ENCODE data around the gene RABGAP1. TPM values are rescaled to one million over a fixed set of nuclear protein-coding genes. Genes with fewer than 3 reads are reported as not detected.

Gene RABGAP1
- total RNA-seq, 1 donor from 2014 or later = 31.9 TPM

GRCh38 chr9:123005964-123006363 lies 65.1 kb downstream of the RABGAP1 start:
- DNase-seq (ENCODE audit: low read depth) (no peak), FAIRE-seq (no peak)
- peaks cover 3% of the 10 kb centered on the region for H3K36me3 ChIP-seq (ENCODE audit: control insufficient read depth, insufficient read depth, low read length)
- no peaks in the 10 kb centered on the region for H3K27me3 ChIP-seq (ENCODE audit: control insufficient read depth, insufficient read depth, low read length)
- no peak for TF ChIP-seq CTCF (IDR thresholded peaks at IDR 0.05; ENCODE audit: insufficient read depth, low read length, severe bottlenecking)
- no peak overlapping the region for H3K4me3 ChIP-seq (ENCODE audit: low read depth, low read length)

- no peak for TF ChIP-seq CTCF (IDR thresholded peaks at IDR 0.05; ENCODE audit: insufficient read depth, low read length, severe bottlenecking)
- H3K4me3 ChIP-seq (ENCODE audit: low read depth, low read length) = no peak overlapping the region
- DNase-seq (ENCODE audit: low read depth) = no peak
- no peak for FAIRE-seq
- H3K36me3 ChIP-seq (ENCODE audit: control insufficient read depth, insufficient read depth, low read length) = peaks cover 3% of the 10 kb centered on the region
- no peaks in the 10 kb centered on the region for H3K27me3 ChIP-seq (ENCODE audit: control insufficient read depth, insufficient read depth, low read length)
Measured at GRCh38 chr9:123007269-123007668, 66.4 kb downstream of the RABGAP1 start.

GRCh38 chr9:123008909-123009308 lies 68.1 kb downstream of the RABGAP1 start:
- Histone ChIP-seq H3K36me3 (ENCODE audit: control insufficient read depth, insufficient read depth, low read length) (peaks cover 3% of the 10 kb centered on the region), H3K4me3 (ENCODE audit: low read depth, low read length) (no peak overlapping the region), H3K27me3 (ENCODE audit: control insufficient read depth, insufficient read depth, low read length) (no peaks in the 10 kb centered on the region)
- FAIRE-seq (no peak), DNase-seq (ENCODE audit: low read depth) (no peak)
- TF ChIP-seq CTCF (IDR thresholded peaks at IDR 0.05; ENCODE audit: insufficient read depth, low read length, severe bottlenecking) = no peak

- peaks cover 1% of the 10 kb centered on the region for H3K36me3 ChIP-seq (ENCODE audit: control insufficient read depth, insufficient read depth, low read length)
- no peak for TF ChIP-seq CTCF (IDR thresholded peaks at IDR 0.05; ENCODE audit: insufficient read depth, low read length, severe bottlenecking)
- FAIRE-seq (no peak), DNase-seq (ENCODE audit: low read depth) (no peak)
- H3K4me3 ChIP-seq (ENCODE audit: low read depth, low read length) = no peak overlapping the region
- no peaks in the 10 kb centered on the region for H3K27me3 ChIP-seq (ENCODE audit: control insufficient read depth, insufficient read depth, low read length)
Measured at GRCh38 chr9:123011380-123011779, 70.6 kb downstream of the RABGAP1 start.

GRCh38 chr9:123011878-123012528 lies 71.2 kb downstream of the RABGAP1 start:
- no peak for TF ChIP-seq CTCF (IDR thresholded peaks at IDR 0.05; ENCODE audit: insufficient read depth, low read length, severe bottlenecking)
- Histone ChIP-seq H3K27me3 (ENCODE audit: control insufficient read depth, insufficient read depth, low read length) (no peaks in the 10 kb centered on the region), H3K4me3 (ENCODE audit: low read depth, low read length) (no peak overlapping the region), H3K36me3 (ENCODE audit: control insufficient read depth, insufficient read depth, low read length) (peaks cover 1% of the 10 kb centered on the region)
- DNase-seq (ENCODE audit: low read depth) = no peak
- no peak for FAIRE-seq

- no peak for DNase-seq (ENCODE audit: low read depth)
- no peaks in the 10 kb centered on the region for H3K27me3 ChIP-seq (ENCODE audit: control insufficient read depth, insufficient read depth, low read length)
- H3K36me3 ChIP-seq (ENCODE audit: control insufficient read depth, insufficient read depth, low read length) = peaks cover 1% of the 10 kb centered on the region
- H3K4me3 ChIP-seq (ENCODE audit: low read depth, low read length) = no peak overlapping the region
- no peak for TF ChIP-seq CTCF (IDR thresholded peaks at IDR 0.05; ENCODE audit: insufficient read depth, low read length, severe bottlenecking)
- FAIRE-seq = no peak
Measured at GRCh38 chr9:123016631-123017030, 75.8 kb downstream of the RABGAP1 start.
